Raji (cell line): ENCODE data around the gene AHCYL1.
A peak's percentile ranks its signal among the peaks of the same experiment; 100 is the strongest.

Experiments
- POLR2A ChIP-seq: IDR thresholded peaks from 2 replicates; pipeline ENCODE4 v1.6.1; 2011; ENCODE audit warnings: low read depth, low read length, control low read depth; ENCODE audit not compliant: insufficient read depth

Gene AHCYL1

DNA sequence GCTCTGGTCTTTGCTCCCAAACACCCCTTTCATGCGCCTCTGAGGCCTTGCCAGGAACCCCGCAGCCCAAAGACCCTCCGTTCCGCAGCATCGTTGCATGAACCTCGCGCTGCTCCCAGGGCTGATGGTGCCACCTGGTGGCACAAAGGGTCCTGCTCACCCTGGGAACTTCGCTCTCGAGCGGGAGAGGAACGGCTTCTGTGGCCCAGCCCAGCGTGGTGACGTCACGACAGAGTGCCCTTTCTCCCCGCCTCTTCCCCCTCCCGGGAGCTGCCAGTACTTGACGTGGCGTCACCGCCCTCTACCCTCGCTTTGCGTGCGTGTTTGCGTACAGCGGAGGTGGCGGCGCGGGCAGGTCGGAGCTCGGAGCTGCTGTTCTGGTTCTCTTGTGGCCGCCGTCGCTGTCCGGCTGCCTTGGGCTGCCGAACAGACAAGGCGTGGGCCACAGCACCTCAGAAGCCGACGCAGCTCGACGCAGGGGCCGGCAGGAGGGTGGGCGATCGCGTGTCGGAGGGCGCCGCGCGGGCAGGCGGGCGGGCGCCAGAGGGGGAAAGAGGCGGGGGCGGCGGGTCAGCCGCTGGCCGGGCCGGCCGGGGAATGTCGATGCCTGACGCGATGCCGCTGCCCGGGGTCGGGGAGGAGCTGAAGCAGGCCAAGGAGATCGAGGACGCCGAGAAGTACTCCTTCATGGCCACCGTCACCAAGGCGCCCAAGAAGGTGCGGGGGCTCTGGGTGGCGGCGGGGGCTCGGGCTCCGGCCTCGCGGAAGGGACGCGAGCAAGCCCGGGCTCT lies at the start of gene AHCYL1:
TSS of gene AHCYL1 (plus strand) at position 310 of the 791 bp plus-strand sequence. CDS start at position 598, 288 bp downstream.
- TF ChIP-seq POLR2A = peak; percentile 93

DNA sequence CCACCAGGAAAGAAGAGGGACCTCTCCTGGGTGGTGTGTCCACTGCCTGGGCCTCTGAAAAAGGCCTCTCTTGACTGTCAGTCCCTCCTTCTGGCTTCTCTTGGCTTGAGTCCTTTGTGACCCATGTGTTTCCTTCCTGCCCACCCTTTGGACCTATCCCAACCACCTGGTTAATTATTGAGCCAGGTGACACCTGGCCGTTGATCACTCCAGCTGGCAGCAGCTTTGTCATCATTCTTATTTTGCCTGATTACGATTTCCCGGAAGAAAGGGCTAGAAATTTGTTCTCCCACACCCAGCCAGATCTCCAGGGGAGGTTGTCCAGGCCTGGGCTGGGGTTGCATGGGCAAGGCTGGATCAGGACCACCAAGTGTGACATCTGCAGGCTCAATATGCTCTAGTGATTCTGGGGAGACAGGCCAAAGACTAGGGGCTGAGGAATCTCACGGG lies 49.1 kb upstream of the AHCYL1 start:
- TF ChIP-seq POLR2A = no peak

DNA sequence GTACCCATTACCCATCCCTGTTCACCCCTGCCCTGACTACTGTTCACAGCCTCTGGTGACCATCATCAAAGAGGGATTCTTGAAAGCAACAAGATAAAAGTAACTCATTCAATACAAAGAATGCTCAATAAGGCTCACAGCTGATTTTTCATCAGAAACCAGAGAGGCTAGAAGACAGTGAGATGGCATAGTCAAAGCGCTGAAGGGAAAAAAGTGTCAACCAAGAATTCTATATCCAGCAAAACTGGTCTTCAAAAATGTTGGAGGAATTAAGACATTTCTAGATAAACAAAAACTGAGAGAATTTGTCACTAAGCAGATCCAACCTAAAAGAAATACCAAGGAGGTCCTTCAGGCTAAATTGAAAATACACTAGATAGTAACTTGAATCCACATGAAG lies 46.8 kb upstream of the AHCYL1 start:
- TF ChIP-seq POLR2A = no peak

DNA sequence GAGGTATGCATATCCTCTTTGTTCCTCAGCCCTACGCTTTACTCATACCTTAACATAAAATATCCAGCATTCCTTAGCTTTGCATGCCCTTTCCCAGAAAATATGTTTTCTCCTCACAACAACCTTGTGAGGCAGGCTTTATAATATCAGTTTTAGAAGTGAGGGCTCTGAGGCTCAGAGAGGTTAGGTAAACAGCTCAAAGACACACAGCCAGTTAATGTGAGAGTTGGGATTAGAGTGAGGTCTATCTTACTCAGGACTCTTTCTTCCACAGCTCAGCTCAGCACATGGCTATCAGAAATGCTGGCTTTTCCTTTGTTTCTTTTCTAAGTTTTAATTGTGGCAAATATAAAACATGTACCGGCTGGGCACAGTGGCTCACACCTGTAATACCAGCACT lies 46.0 kb upstream of the AHCYL1 start:
- no peak for TF ChIP-seq POLR2A

DNA sequence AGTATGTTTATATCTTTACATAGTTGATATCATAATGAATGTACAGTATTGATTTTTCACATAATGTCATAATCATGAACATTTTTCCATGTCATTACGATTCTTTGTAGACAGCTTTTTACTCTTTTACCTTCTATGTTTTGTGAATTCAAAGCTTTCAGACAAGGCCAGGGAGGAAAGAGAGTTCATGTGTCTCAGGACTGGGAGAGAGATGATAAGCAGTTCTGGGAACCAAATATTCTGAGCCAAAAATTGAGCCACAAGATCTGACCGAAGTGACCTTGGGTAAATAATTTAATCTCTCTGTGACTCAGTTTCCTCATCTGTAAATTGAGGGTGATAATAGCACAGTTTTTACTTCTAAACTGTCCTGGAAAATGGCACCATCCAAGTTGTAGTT lies 42.1 kb upstream of the AHCYL1 start:
- TF ChIP-seq POLR2A = no peak

DNA sequence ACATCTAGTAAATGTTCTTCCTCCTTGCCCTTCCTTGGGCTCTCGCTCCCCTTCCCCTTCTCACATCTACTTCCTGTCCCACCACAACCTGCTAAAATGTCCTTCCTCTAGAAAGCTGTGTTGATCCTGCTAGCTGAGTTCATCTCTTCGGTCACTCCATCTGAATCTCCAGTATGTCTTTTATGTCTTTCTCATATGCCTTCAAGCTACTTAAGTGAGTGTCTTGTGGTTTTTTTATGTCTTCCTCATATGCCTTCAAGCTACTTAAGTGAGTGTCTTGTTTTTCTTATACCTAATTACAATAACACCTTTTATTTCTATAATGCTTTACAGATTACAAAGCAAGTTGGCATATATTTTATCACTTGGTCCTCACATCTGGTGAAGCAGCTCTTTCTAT lies 40.0 kb upstream of the AHCYL1 start:
- TF ChIP-seq POLR2A = no peak

DNA sequence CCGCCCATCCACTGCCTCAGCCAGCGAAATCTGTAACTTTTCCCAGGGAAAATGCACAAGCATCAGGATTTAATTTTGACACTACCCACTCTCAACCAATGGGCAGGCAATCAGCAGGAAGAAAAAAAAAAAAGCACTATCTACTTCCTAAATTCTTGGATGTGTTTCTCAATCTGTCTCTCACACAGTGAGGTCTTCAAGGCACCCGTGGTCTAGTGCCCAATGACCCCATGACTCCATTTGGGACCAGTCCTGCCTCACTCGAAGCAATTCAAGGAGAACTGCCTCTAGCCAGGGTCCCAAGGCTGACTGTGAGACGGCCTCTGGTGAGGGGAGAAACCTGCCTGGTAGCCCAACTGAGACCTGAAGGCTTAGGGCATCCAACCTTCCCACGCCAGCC lies 38.1 kb upstream of the AHCYL1 start:
- no peak for TF ChIP-seq POLR2A

DNA sequence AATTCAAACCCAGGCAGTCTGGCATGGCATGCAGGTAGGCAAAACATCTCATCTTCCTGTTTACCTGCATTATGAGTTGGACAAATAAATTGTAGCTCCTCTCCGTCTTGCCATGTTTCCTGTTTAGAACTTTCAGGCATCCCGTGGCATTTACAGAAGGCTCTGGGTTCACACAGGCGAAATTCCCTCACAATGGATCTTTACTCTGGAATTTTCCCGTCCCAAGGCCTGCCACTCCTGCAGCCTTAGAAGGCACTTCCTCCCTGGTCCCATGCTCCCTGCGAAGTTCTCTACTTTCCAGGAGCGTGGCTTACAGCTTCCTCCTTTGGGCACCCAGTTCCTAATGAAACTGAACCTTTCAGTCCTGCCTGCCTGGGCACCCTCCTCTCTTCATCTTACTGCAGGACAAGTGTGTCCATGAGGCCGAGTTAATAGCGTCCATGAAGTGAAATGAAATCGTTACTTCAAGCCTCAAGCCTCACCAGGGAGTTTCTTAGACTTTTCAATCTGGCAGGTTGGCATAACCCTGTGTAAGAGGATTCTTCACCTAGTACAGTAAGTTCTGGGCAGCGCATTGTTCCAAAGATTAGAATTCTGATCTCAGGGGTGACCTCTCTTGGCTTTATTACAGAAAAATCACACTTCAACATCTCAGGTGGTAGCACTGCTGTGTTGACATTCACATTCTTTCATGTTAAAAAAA lies 36.8 kb upstream of the AHCYL1 start:
- TF ChIP-seq POLR2A = no peak

DNA sequence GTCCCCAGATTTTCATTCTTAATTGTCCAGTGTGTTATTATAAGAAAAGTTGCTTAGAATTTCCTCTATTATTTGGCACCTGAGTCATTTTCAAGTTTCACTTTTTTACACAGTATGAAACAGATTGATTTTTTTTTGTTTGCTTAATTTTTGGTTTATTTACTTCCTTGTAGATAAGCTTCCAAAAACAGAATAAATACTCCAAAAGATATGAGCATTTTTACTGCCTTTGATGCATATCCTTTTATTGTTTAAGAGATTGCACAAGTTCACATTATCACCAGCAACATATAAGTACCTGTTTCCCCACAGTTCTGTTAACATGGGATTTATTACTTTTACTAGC lies 36.3 kb upstream of the AHCYL1 start:
- TF ChIP-seq POLR2A = no peak

DNA sequence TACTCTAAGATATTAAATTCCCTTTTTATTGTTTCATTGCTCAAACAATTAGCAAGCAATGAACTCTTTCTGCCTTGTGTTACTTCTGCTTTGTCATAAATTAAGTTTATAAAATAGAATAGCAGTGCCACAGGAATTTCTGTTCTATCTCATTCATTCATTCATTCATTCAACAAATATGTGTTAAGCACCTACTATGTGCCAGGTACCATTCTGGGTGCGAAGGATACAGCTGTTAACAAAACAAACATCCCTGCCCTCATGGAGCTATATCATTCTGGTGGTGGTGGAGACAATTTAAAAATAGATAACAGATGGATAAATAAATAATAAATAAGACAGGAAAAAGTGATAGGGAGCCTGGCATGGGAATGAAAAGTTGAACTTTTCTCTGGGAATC lies 34.5 kb upstream of the AHCYL1 start:
- no peak for TF ChIP-seq POLR2A

DNA sequence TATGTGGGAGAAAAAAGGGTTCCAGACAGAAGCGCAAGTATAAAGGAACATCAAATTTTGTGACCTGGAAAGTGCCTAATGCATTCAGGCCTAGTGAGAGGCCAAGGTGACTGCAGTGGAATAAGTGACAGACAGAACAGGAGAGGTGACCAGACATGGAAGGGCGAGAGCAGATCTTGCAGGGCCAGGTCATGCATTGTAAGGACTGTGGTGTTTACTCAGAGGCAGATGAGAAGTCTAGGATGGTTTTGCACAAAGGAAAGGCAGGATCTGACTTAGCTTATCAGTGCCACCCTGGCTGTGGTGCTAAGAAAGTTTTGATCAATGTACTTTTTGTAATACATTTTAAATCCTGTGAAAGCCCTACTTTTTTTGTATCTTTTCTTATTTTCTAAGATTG lies 34.1 kb upstream of the AHCYL1 start:
- no peak for TF ChIP-seq POLR2A

DNA sequence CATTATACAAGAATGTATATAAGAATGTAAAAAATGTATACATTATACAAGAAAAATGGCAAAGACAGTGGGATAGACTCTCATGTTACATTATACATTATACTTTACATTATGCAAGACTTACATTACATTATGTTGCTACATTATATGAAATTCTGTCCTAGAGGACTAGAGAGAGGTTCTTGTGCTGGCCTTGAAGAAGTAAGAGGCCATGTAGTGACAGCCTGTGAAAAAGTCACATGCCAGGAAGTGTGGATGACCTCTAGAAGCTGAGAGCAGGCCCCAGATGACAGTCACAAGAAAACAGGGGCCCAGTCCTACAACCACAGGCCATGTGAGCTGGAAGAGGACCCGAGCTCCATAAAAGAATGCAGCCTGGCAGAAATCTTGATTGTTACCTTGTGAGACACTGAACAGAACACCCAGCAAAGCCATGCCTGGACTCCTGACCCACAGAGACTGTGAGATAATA lies 30.5 kb upstream of the AHCYL1 start:
- no peak for TF ChIP-seq POLR2A

DNA sequence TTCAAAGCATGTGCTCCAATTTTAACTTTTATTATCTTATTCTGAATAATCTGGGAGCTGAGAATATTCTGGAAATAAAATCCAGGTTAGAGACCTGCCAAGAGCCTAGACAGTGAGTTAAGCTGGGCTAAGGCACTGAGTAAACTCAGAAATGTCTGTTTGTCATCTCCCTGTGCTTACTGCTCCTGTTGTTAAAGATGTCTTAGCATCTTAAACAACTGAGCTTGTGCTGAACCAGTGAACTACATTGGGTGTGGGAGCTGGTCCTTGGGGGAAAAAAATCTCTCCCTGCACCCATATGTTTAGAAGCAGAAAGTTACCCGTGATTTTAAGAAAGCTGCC lies 25.0 kb upstream of the AHCYL1 start:
- no peak for TF ChIP-seq POLR2A

DNA sequence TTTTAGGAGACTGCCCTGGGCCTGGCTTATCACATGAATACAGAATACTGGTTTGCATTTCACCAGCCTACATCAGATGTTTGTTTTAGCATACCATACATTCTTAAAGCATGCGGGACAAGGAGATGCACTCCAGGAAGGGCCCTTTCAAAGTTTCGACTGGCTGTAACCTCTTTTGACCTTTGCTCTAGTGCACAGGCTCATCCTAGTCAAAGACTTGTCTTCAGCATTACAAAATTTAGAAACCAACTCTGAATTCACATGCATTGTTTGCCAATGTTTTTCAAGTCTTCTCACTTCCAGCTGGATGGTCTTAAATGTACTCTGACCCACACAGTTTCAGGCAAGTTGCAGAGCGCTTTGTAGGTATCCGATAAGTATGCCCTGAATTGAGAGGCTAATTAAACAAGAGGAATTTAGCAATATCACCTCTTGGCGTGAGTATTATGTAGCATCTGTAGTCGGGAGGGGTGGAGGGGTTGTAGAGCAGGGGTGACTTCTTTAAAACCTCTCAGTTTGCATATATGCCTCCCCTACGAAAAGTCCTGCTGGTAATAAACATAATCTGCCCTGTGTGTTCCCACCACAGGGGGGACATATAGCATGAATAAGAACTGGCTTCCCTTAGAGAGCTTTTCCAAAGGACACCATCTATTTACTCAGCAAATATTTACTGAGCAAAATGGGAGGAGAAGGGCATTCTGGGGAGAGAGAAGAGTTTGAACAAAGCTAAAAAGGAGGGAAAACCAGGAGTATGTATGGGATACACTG lies 24.4 kb upstream of the AHCYL1 start:
- no peak for TF ChIP-seq POLR2A

DNA sequence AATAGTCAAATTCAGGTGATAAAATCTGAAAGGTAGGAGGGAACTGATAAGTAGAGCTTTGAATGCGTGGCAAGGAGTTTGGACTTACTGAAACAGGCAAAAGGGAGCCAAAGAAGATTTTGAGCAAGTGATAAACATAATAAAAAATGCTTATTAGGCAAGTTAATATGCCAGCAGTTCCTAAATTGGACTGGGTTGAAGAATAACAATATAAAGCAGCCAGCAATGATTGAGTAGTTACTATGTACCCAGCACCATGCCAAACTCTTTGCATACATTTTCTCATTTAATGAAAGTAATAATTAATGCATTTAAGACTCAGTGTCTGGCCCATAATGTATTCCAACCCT lies 23.8 kb upstream of the AHCYL1 start:
- TF ChIP-seq POLR2A = no peak

DNA sequence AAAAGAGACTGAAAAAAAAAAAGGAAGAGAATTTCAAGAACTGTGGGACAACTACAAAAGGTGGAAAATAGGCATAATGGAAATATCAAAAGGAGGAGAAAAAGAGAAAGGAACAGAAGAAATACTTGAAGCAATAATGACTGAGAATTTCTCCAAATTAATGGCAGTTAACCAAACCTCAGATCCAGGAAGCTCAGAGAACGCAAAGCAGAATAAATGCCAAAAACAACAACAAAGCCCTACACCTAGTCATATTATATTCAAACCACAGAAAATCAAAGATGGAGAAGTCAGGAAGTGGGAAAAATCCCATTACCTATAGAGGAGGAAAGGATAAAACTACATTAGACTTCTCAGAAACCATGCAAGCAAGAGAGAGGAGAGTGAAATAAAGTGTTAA lies 20.7 kb upstream of the AHCYL1 start:
- TF ChIP-seq POLR2A = no peak
